Stomach (tissue), 9 donors: Measurements from ENCODE around the gene MFN1. TPM values are rescaled to one million over a fixed set of nuclear protein-coding genes. Genes with fewer than 3 reads are reported as not detected.
A peak's percentile ranks its signal among the peaks of the same experiment; 100 is the strongest.

ENCODE experiments used
- DNase-seq, 2 donors: peaks; one replicate each; pipeline versions ENCODE4 v3.0.0 to v3.0.0-alpha.2; 2013 to 2019
- H3K27ac ChIP-seq, 5 donors: fragments of 200-600 bp in 4 of 5; sonication (generic) in 4 of 5; one replicate each; pipeline ENCODE4 v1.5.1; 2013 to 2019; ENCODE audit warnings: mild to moderate bottlenecking in 1 of 5, moderate library complexity in 1 of 5
- H3K27me3 ChIP-seq, 3 donors: fragments of 200-600 bp; sonication (generic); one replicate each; pipeline ENCODE4 v1.5.1; 2017 to 2019; ENCODE audit warnings: mixed run types in 1 of 3
- H3K36me3 ChIP-seq, 4 donors: fragments of 200-600 bp; sonication (generic); 1 replicate in 3 of 4; 2 replicates in 1 of 4; pipeline ENCODE4 v1.5.1; 2016 to 2019
- H3K4me1 ChIP-seq, 4 donors: fragments of 200-600 bp; sonication (generic); one replicate each; pipeline ENCODE4 v1.5.1; 2016 to 2019
- H3K4me3 ChIP-seq, 4 donors: fragments of 200-600 bp; sonication (generic) in 3 of 4; one replicate each; pipeline ENCODE4 v1.5.1; 2016 to 2019; ENCODE audit warnings: mild to moderate bottlenecking in 1 of 4
- H3K9me3 ChIP-seq, 4 donors: fragments of 200-600 bp; sonication (generic); one replicate each; pipeline ENCODE4 v1.5.1; 2016 to 2019
- EP300 ChIP-seq: sonication (generic); formaldehyde crosslinking; IDR thresholded peaks from one replicate; pipeline ENCODE4 v1.6.1; 2017; ENCODE audit warnings: antibody characterized with exemption
- POLR2AphosphoS5 ChIP-seq, 3 donors: sonication (generic); formaldehyde crosslinking; IDR thresholded peaks; one replicate each; pipeline ENCODE4 v1.6.1; 2016; ENCODE audit warnings: antibody characterized with exemption in 3 of 3
- WGBS, 5 donors: extraction: QIAGEN DNeasy Blood & Tissue Kit in 3 of 5; methylation state at CpG; one replicate each; pipeline versions ENCODE4 v1.1.5 to v1.1.7; 2013 to 2018; 5-methylcytosine and 5-hydroxymethylcytosine counted together
- intact Hi-C: fragments of 100-400 bp; cut with DNase I; formaldehyde crosslinking; loops from one replicate; pipeline ENCODE4 v1.15.1; 2023; ENCODE audit warnings: low total_unique reads
- polyA plus RNA-seq, 3 donors: library from polyadenylated mRNA; stranded (reverse); fragments of 200-250 nt; gene quantifications; one replicate each; pipeline ENCODE4 v1.2.3, GENCODE V29; 2013
- total RNA-seq, 5 donors: library from RNA; depleted of rRNA; stranded (reverse); fragments of >200 nt; gene quantifications; one replicate each; pipeline versions ENCODE4 v1.1.0 to v1.2.3, GENCODE V29; 2014 to 2016
- TF ChIP-seq, protein P1 (sequence below), 7 experiments: fragments of 450-650 bp in 4 of 7; fragments of 200-600 bp in 3 of 7; sonication (generic) in 3 of 7; IDR thresholded peaks; one replicate each; pipeline ENCODE4 v1.5.1; 2016 to 2019; ENCODE audit warnings: antibody characterized with exemption in 7 of 7, control low read depth in 2 of 7, mild to moderate bottlenecking in 1 of 7
- donor health status: healthy with polysubstance abuse.
- donor health status: Bipolar disorder and iron deficiency.
- donor health status: healthy.

The MFN1 gene
- total and polyA plus RNA-seq, 8 donors: 9.7 to 124 (median 17.0) TPM

DNA sequence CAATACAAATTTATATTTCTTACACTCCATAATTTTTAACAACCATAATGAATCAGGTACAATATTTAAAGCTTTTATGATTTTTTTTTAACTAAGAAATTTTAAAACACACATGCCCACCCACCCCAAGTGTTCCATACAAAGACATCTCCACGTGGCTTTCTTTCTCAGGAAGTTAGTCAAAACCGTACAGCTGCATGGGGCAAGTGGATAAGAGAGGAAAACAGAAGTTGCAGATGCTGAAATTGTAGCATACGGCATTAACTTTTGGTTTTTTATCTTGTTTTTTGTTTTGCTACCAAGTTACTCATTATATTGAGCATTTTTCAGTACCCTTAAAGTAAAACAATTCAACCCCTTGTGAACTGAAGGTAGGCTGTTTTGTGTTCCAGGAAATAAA is 89.0 kb downstream of the MFN1 start:
- Histone ChIP-seq H3K36me3 (no peaks in the 10 kb centered on the region), H3K27me3 (no peaks in the 10 kb centered on the region), H3K4me1 (peaks cover under 1 to 70% (median 27%) of the 10 kb centered on the region in 4 donors), H3K4me3 (no peak overlapping the region), H3K27ac (peak overlapping the region in 1 of 5 donors; percentile 36), H3K9me3 (no peaks in the 10 kb centered on the region)
- intact Hi-C loops: no loop called here
- 59 to 71% (median 62%) methylated on average over 3 of the region's 3 CpGs for WGBS, 5 donors
- DNase-seq: no peak
- no peak for TF ChIP-seq POLR2AphosphoS5 (IDR thresholded peaks at IDR 0.05)
- TF ChIP-seq EP300: no peak

DNA sequence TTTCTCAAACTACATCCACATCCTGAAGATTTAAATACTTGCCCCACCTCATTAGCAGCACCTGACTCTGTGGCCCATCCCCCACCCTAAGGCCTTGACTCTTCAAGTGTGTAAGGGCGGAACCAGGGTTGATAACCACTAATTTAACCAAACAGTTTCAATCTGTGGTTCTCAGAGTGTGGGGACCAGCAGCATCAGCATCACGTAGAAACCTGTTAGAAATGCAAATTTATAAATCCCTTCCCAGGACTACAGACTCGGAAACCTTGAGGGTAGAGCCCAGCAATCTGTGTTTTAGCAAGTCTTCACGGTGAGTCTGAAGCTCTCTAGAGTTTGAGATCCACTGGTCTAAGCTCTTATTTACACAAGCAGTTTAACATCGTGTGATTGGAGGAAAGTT is 91.3 kb downstream of the MFN1 start:
- Histone ChIP-seq H3K36me3 (no peaks in the 10 kb centered on the region), H3K4me1 (peaks cover 0 to 47% (median 17%) of the 10 kb centered on the region in 4 donors), H3K4me3 (no peak overlapping the region), H3K27me3 (no peaks in the 10 kb centered on the region), H3K27ac (no peak overlapping the region), H3K9me3 (no peaks in the 10 kb centered on the region)
- DNase-seq: peak in 1 of 2 donors; percentile 24
- intact Hi-C loops: no loop called here
- WGBS, 5 donors: 38 to 55% (median 42%) methylated on average over 5 of the region's 5 CpGs
- TF ChIP-seq, protein P1, sequence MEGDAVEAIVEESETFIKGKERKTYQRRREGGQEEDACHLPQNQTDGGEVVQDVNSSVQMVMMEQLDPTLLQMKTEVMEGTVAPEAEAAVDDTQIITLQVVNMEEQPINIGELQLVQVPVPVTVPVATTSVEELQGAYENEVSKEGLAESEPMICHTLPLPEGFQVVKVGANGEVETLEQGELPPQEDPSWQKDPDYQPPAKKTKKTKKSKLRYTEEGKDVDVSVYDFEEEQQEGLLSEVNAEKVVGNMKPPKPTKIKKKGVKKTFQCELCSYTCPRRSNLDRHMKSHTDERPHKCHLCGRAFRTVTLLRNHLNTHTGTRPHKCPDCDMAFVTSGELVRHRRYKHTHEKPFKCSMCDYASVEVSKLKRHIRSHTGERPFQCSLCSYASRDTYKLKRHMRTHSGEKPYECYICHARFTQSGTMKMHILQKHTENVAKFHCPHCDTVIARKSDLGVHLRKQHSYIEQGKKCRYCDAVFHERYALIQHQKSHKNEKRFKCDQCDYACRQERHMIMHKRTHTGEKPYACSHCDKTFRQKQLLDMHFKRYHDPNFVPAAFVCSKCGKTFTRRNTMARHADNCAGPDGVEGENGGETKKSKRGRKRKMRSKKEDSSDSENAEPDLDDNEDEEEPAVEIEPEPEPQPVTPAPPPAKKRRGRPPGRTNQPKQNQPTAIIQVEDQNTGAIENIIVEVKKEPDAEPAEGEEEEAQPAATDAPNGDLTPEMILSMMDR (IDR thresholded peaks at IDR 0.05): no peak
- TF ChIP-seq EP300: no peak

Other genes starting within 250 kb of the MFN1 start
- 100 to 1,000 TPM in 1 of 5 donors, 10 to 100 TPM in 3, 1 to 10 TPM in 1; 2.6 to 144 (median 22.3) TPM for gene PIK3CA, start 199.4 kb upstream of the MFN1 start, total RNA-seq
- 1 to 10 TPM; 3.4 to 5.6 (median 4.1) TPM for gene PIK3CA, start 199.4 kb upstream of the MFN1 start, polyA plus RNA-seq
- gene KCNMB3, start 96.6 kb upstream of the MFN1 start, total RNA-seq: 1 to 10 TPM in 3 of 5 donors, under 1 TPM in 1, not detected in 1; 0.58 to 7.2 (median 2.4) TPM
- gene KCNMB3, start 96.6 kb upstream of the MFN1 start, polyA plus RNA-seq: 1 to 10 TPM; 1.4 to 2.9 (median 1.8) TPM
- 10 to 100 TPM; 18.0 to 66.1 (median 37.3) TPM for gene ZNF639, start 24.7 kb upstream of the MFN1 start, total RNA-seq
- gene ZNF639, start 24.7 kb upstream of the MFN1 start, polyA plus RNA-seq: 10 to 100 TPM; 15.7 to 29.2 (median 17.1) TPM
- 10 to 100 TPM; 17.7 to 81.3 (median 35.6) TPM for gene GNB4, start 103.8 kb downstream of the MFN1 start, total RNA-seq
- gene GNB4, start 103.8 kb downstream of the MFN1 start, polyA plus RNA-seq: 1 to 10 TPM; 3.8 to 9.8 (median 7.6) TPM
- gene ACTL6A, start 215.2 kb downstream of the MFN1 start, total RNA-seq: 10 to 100 TPM; 14.7 to 63.1 (median 42.2) TPM
- gene ACTL6A, start 215.2 kb downstream of the MFN1 start, polyA plus RNA-seq: 10 to 100 TPM; 37.7 to 47.0 (median 44.9) TPM